ENCODE data around the gene DLGAP4.
"Not testable (repeated sequence)": the region's sequence is repeated elsewhere in the genome, so short reads cannot be mapped to it uniquely, and the experiment has no call there.

Gene DLGAP4

GRCh38 chr20:36364506-36364905, 58.4 kb downstream of the DLGAP4 start:
- H3K27me3 Mint-ChIP-seq, result peaks cover 4% of the 10 kb centered on the region
- no peaks in the 10 kb centered on the region for H3K4me1 Mint-ChIP-seq (ENCODE audit: low read depth)
- no peak overlapping the region for H3K4me3 Mint-ChIP-seq
- H3K27ac Mint-ChIP-seq, result no peak overlapping the region
- H3K9me3 Mint-ChIP-seq, result no peaks in the 10 kb centered on the region
- H3K36me3 Mint-ChIP-seq (ENCODE audit: low read depth), result no peaks in the 10 kb centered on the region

DNA sequence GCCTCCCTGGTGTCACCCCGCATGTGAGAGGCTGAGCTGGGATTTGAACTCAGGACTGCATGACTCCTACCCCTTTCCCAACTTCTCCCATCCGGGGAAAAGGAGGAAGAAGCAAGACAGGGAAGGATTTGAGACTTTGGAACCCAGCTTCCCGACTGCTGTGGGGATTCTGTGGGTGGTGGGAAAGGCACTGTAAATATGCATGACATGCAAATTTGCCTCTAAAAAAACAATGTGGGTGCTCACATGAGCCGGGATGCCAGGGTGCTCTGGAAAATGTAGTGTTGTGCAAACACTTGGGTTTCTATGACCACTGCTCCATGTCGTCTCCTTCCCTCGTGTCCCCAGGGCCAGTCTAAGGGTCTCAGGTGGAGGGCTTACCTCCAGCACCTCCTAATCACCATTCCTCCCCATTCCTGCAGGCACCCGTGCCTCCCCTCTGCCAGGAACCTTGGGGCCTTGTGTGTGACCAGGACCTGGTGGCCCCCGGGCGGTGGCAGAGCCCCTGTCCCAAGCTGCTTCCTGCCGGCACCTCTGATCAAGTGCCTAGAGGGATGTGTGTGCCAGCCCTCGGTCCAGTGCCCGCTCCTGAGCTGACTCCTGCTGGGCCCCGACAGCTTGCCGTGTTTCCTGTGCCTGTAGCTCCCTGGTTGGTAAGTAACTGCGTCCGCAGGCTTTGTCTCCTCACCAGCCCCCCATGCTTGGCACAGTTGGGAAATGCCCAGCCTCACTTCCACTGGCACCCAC, 60.7 kb downstream of the DLGAP4 start:
- H3K27ac Mint-ChIP-seq, result no peak overlapping the region
- H3K4me3 Mint-ChIP-seq, result no peak overlapping the region
- peaks cover 6% of the 10 kb centered on the region for H3K27me3 Mint-ChIP-seq
- no peaks in the 10 kb centered on the region for H3K36me3 Mint-ChIP-seq (ENCODE audit: low read depth)
- H3K9me3 Mint-ChIP-seq, result no peaks in the 10 kb centered on the region
- H3K4me1 Mint-ChIP-seq (ENCODE audit: low read depth), result no peaks in the 10 kb centered on the region

- Mint-ChIP-seq H3K4me3 (no peak overlapping the region), H3K4me1 (ENCODE audit: low read depth) (no peaks in the 10 kb centered on the region), H3K27me3 (peaks cover 7% of the 10 kb centered on the region), H3K27ac (no peak overlapping the region), H3K36me3 (ENCODE audit: low read depth) (no peaks in the 10 kb centered on the region), H3K9me3 (no peaks in the 10 kb centered on the region)
These were observed 61.2 kb downstream of the DLGAP4 start for GRCh38 chr20:36367370-36367745.

- Mint-ChIP-seq H3K4me3 (no peak overlapping the region), H3K27me3 (peaks cover 9% of the 10 kb centered on the region), H3K27ac (no peak overlapping the region)
These were observed 62.0 kb downstream of the DLGAP4 start for GRCh38 chr20:36367907-36368799.

GRCh38 chr20:36368869-36369268, 62.7 kb downstream of the DLGAP4 start:
- no peaks in the 10 kb centered on the region for H3K9me3 Mint-ChIP-seq
- H3K27ac Mint-ChIP-seq, result no peak overlapping the region
- no peaks in the 10 kb centered on the region for H3K4me1 Mint-ChIP-seq (ENCODE audit: low read depth)
- no peak overlapping the region for H3K4me3 Mint-ChIP-seq
- H3K36me3 Mint-ChIP-seq (ENCODE audit: low read depth), result no peaks in the 10 kb centered on the region
- peaks cover 12% of the 10 kb centered on the region for H3K27me3 Mint-ChIP-seq

More at GRCh38 chr20:36367907-36368799, 62.0 kb downstream of the DLGAP4 start:
- Mint-ChIP-seq H3K9me3 (no peaks in the 10 kb centered on the region), H3K36me3 (ENCODE audit: low read depth) (no peaks in the 10 kb centered on the region), H3K4me1 (ENCODE audit: low read depth) (no peaks in the 10 kb centered on the region)

- Mint-ChIP-seq H3K9me3 (no peaks in the 10 kb centered on the region), H3K36me3 (ENCODE audit: low read depth) (no peaks in the 10 kb centered on the region), H3K27ac (no peak overlapping the region), H3K4me3 (no peak overlapping the region), H3K4me1 (ENCODE audit: low read depth) (no peaks in the 10 kb centered on the region), H3K27me3 (peaks cover 15% of the 10 kb centered on the region)
These were observed 63.6 kb downstream of the DLGAP4 start for GRCh38 chr20:36369739-36370138.

GRCh38 chr20:36370991-36371790, 65.1 kb downstream of the DLGAP4 start:
- peaks cover 15% of the 10 kb centered on the region for H3K27me3 Mint-ChIP-seq
- H3K36me3 Mint-ChIP-seq (ENCODE audit: low read depth), result no peaks in the 10 kb centered on the region
- H3K4me3 Mint-ChIP-seq, result no peak overlapping the region
- H3K4me1 Mint-ChIP-seq (ENCODE audit: low read depth), result no peaks in the 10 kb centered on the region
- no peak overlapping the region for H3K27ac Mint-ChIP-seq
- no peaks in the 10 kb centered on the region for H3K9me3 Mint-ChIP-seq

GRCh38 chr20:36372666-36373065, 66.5 kb downstream of the DLGAP4 start:
- no peak overlapping the region for H3K4me3 Mint-ChIP-seq

DNA sequence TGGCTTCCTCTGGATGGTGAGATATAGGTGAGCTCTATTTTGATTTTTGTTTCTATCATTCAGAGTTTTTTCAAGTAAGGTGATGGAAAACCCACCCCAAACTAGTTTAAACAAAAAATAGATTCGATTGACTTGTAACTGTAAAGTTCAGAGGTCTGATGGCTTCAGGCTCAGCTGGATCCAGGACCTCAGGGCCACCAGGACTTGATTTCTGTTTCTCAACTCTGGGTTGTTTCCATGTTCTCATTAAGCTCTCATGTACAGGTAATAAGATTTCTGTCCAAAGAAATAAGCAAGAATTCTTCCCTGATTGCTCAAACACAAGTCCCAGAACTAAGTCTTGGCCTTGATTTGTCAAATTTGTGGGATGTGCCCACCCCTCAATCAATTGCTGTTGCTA, 67.0 kb downstream of the DLGAP4 start:
- no peaks in the 10 kb centered on the region for H3K9me3 Mint-ChIP-seq
- peaks cover 19% of the 10 kb centered on the region for H3K27me3 Mint-ChIP-seq
- no peak overlapping the region for H3K27ac Mint-ChIP-seq
- H3K4me1 Mint-ChIP-seq (ENCODE audit: low read depth), result no peaks in the 10 kb centered on the region
- H3K36me3 Mint-ChIP-seq (ENCODE audit: low read depth), result no peaks in the 10 kb centered on the region
- no peak overlapping the region for H3K4me3 Mint-ChIP-seq

More at GRCh38 chr20:36372666-36373065, 66.5 kb downstream of the DLGAP4 start:
- Mint-ChIP-seq H3K27me3 (peaks cover 17% of the 10 kb centered on the region), H3K36me3 (ENCODE audit: low read depth) (no peaks in the 10 kb centered on the region), H3K27ac (no peak overlapping the region), H3K4me1 (ENCODE audit: low read depth) (no peaks in the 10 kb centered on the region), H3K9me3 (no peaks in the 10 kb centered on the region)

- H3K4me3 Mint-ChIP-seq, result no peak overlapping the region
- H3K27me3 Mint-ChIP-seq, result peaks cover 24% of the 10 kb centered on the region
- H3K4me1 Mint-ChIP-seq (ENCODE audit: low read depth), result no peaks in the 10 kb centered on the region
- no peaks in the 10 kb centered on the region for H3K36me3 Mint-ChIP-seq (ENCODE audit: low read depth)
- H3K27ac Mint-ChIP-seq, result no peak overlapping the region
- no peaks in the 10 kb centered on the region for H3K9me3 Mint-ChIP-seq
These were observed 68.9 kb downstream of the DLGAP4 start for GRCh38 chr20:36374995-36375394.

DNA sequence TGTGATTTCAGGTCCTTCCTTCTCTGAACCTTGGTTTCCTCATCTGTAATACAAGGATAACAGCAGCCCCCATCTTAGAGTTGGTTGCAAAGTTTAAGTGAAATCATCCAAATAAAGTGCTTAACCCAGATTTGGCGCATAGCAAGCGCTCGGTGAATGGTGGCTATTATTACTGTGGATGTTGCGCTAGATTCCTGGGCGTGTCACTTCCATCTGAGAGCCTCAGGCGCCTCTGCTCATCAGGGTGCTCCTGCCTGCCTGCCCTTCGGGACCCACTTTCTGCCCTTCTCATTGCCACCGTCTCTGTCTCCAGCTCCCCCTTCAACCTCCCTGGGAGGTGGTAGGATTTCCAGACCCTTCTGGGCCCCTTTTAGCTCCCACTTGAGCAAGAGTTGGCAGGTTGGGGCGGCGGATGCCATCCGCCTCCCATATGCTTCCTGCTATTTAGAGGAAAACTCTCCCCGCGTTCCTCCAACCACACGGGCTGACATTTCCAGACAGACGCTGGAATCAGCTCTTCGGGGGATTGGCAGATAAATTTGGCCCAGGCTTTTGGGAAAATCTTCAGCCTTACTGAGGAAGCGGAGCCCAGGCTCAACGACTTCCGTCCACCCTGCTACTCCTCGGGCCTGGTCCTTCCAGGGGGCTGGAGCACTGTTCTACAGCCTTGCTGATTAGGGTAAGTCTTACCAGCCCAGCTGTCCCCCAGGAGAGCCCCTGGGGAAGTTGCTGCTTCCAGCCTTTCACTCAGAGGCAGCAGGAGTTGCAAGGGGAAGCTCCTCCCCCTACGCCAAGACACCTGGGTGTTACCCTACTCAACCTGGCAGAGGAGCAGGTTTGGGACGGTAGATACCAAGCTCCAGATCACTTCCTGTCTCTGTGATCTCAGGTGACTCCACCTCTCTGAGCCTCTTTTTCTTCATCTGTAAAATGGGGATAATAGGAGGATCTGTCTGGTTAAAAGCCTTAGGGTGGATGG, 71.5 kb downstream of the DLGAP4 start:
- H3K27ac Mint-ChIP-seq, result no peak overlapping the region
- H3K4me3 Mint-ChIP-seq, result no peak overlapping the region
- no peaks in the 10 kb centered on the region for H3K4me1 Mint-ChIP-seq (ENCODE audit: low read depth)
- H3K9me3 Mint-ChIP-seq, result no peaks in the 10 kb centered on the region
- H3K36me3 Mint-ChIP-seq (ENCODE audit: low read depth), result no peaks in the 10 kb centered on the region
- H3K27me3 Mint-ChIP-seq, result peaks cover 20% of the 10 kb centered on the region

GRCh38 chr20:36378686-36379085, 72.5 kb downstream of the DLGAP4 start:
- Mint-ChIP-seq H3K27ac (no peak overlapping the region), H3K27me3 (peaks cover 12% of the 10 kb centered on the region)

GRCh38 chr20:36379914-36380313, 73.8 kb downstream of the DLGAP4 start:
- not testable (repeated sequence) for H3K36me3 Mint-ChIP-seq (ENCODE audit: low read depth); H3K27ac Mint-ChIP-seq; H3K4me1 Mint-ChIP-seq (ENCODE audit: low read depth); H3K4me3 Mint-ChIP-seq; H3K9me3 Mint-ChIP-seq
- peaks cover 12% of the 10 kb centered on the region for H3K27me3 Mint-ChIP-seq

More at GRCh38 chr20:36378686-36379085, 72.5 kb downstream of the DLGAP4 start:
- Mint-ChIP-seq H3K9me3 (no peaks in the 10 kb centered on the region), H3K4me1 (ENCODE audit: low read depth) (no peaks in the 10 kb centered on the region), H3K36me3 (ENCODE audit: low read depth) (no peaks in the 10 kb centered on the region), H3K4me3 (no peak overlapping the region)

All from stimulated activated naive CD8-positive, alpha-beta T cell treated with anti-CD3 and anti-CD28 coated beads, Interleukin-15, Interleukin-2, amounts not matched to agents 100 ng/mL and 50 ng/mL, for 24 hours (primary cell).